Umbilical cord (tissue), 2 donors: ENCODE measurements around the gene KCNMA1. TPM values are rescaled to one million over a fixed set of nuclear protein-coding genes. Genes with fewer than 3 reads are reported as not detected.
A peak's percentile ranks its signal among the peaks of the same experiment; 100 is the strongest.

ENCODE experiments used
- DNase-seq: peaks from one replicate; pipeline ENCODE4 v3.0.0-alpha.2; 2015; ENCODE audit warnings: low spot score
- total RNA-seq: library from RNA; depleted of rRNA; stranded (reverse); fragments of >200 nt; gene quantifications from one replicate; pipeline ENCODE4 v1.2.3, GENCODE V29; 2014; ENCODE audit warnings: low replicate concordance; ENCODE audit not compliant: insufficient read depth

Gene KCNMA1
- total RNA-seq, 1 donor from 2014 or later = 79.2 TPM

GRCh38 chr10:77163670-77164348 is 473.8 kb downstream of the KCNMA1 start:
- peak; percentile 98 for DNase-seq

GRCh38 chr10:77162697-77163096 is 474.9 kb downstream of the KCNMA1 start:
- no peak for DNase-seq

GRCh38 chr10:77160679-77161078 is 476.9 kb downstream of the KCNMA1 start:
- peak; percentile 43 for DNase-seq

GRCh38 chr10:77159538-77160110 is 478.0 kb downstream of the KCNMA1 start:
- DNase-seq = no peak

- DNase-seq = no peak
Observed at GRCh38 chr10:77158666-77159065, 478.9 kb downstream of the KCNMA1 start.

- DNase-seq = peak; percentile 95
Observed at GRCh38 chr10:77157248-77158019, 480.2 kb downstream of the KCNMA1 start.

- DNase-seq = peak; percentile 79
Observed at GRCh38 chr10:77156406-77156879, 481.2 kb downstream of the KCNMA1 start.

- DNase-seq = no peak
Observed at GRCh38 chr10:77152256-77152655, 485.4 kb downstream of the KCNMA1 start.

GRCh38 chr10:77151408-77151807 is 486.2 kb downstream of the KCNMA1 start:
- no peak for DNase-seq

GRCh38 chr10:77149706-77150105 is 487.9 kb downstream of the KCNMA1 start:
- no peak for DNase-seq

GRCh38 chr10:77149001-77149400 is 488.6 kb downstream of the KCNMA1 start:
- no peak for DNase-seq

- DNase-seq = no peak
Observed at GRCh38 chr10:77147871-77148270, 489.7 kb downstream of the KCNMA1 start.

GRCh38 chr10:77146712-77147336 is 490.8 kb downstream of the KCNMA1 start:
- no peak for DNase-seq

GRCh38 chr10:77144656-77145055 is 493.0 kb downstream of the KCNMA1 start:
- no peak for DNase-seq

- DNase-seq = peak; percentile 81
Observed at GRCh38 chr10:77139252-77140160, 498.1 kb downstream of the KCNMA1 start.

GRCh38 chr10:77138541-77138940 is 499.1 kb downstream of the KCNMA1 start:
- no peak for DNase-seq

GRCh38 chr10:77135555-77135954 is 502.1 kb downstream of the KCNMA1 start:
- DNase-seq = no peak

- no peak for DNase-seq
Observed at GRCh38 chr10:77131214-77131613, 506.4 kb downstream of the KCNMA1 start.

- DNase-seq = no peak
Observed at GRCh38 chr10:77127243-77127642, 510.4 kb downstream of the KCNMA1 start.

- DNase-seq = no peak
Observed at GRCh38 chr10:77125231-77125630, 512.4 kb downstream of the KCNMA1 start.

- no peak for DNase-seq
Observed at GRCh38 chr10:77123330-77123729, 514.3 kb downstream of the KCNMA1 start.
